GM19025 (cell line): ENCODE data around the gene FKBP1B.
"Not testable (repeated sequence)": the region's sequence is repeated elsewhere in the genome, so short reads cannot be mapped to it uniquely, and the experiment has no call there.

Source experiments
- ATAC-seq: cut with Tn5 transposase; IDR thresholded peaks from one replicate; pipeline ENCODE4 v1.9.1; 2021; ENCODE audit warnings: mild to moderate bottlenecking, low read depth, moderate library complexity; ENCODE audit not compliant: unreplicated experiment

Gene FKBP1B

DNA sequence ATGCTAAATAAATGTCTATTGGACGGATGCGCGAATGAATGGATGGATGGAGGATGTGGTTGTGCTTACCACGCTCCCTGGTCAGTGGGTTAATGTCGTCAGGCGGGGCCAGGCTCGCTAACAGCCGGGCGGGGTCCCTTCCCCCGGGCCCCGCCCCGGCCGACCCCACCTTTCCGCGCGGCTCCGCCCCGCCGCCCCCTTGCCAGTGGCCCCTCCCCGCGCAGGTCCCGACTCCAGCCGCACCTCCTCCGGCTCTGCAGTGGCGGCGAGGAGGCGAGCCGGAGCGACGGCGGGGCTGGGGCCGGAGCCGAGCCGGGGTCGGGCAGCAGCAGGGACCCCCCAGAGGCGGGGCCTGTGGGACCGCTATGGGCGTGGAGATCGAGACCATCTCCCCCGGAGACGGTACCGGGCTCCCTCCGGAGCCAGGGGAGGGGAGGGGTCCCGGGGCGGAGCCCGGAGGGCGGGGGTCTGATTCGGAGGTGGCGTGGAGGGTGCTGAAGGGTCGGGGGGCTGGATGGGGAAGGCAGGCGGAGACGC, at the start of gene FKBP1B:
TSS of gene FKBP1B (plus strand) at position 257 of the 537 bp plus-strand sequence. CDS start at position 366, 109 bp downstream.
- no peak for ATAC-seq

DNA sequence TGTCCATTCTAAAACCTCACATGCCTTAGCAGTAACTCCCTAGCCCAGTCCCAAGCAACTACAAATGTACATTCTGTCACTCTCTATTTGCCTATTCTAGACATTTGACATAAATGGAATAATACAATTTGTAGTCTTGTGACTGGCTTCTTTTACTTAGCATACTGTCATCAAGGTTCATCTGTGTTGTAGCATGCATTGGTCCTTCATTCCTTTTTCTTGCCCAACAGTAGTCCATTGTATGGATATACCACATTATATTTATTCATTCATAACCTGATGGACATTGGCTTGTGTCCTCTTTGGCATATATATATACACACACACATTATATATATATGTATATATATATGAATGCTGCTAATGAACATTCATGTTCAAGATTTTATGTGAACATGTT, 41.8 kb upstream of the FKBP1B start:
- ATAC-seq = no peak

DNA sequence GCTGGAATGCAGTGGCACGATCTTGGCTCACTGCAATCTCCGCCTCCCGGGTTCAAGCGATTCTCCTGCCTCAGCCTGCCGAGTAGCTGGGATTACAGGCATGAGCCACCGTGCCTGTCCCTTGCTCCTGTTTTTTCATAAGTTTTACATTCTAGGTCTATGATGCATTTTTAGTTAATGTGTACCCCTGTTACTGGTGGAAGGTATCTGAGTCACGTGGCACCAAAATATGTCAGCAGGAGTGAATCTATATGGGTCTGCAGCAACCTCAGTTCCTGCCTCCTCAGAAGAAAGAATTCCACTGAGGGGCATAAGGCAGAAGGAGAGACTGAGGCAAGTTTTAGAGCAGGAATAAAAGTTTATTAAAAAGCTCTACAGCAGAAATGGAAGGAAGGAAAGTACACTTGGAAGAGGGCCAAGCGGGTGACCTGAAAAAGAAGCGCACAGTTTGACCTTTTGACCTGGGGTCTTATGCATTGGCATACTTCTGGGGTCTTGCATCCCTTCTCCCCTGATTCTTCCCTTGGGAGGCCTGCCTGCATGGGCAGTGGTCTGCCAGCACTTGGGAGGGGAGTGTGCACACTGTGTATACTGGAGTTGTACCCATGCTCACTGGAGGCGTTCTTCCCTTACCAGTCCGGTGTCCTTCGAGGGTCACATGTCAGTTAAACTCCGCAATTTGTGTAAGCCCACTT, 40.7 kb upstream of the FKBP1B start:
- ATAC-seq = no peak

DNA sequence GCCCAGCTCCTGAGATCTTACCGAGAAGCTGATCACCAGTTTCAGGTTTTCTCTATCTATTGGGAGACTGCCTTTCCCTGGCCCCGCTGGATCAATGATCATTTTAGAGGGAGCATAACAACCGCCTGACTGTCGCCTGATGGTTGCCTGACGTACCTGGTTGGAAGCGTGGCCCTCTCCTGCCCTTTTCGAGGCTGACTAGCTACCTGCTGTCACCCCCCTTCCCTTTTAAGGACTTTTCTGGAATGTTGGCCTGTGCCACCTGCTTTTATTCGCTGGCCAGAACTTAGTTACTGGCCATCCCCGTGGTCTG, 40.2 kb upstream of the FKBP1B start:
- no peak for ATAC-seq

DNA sequence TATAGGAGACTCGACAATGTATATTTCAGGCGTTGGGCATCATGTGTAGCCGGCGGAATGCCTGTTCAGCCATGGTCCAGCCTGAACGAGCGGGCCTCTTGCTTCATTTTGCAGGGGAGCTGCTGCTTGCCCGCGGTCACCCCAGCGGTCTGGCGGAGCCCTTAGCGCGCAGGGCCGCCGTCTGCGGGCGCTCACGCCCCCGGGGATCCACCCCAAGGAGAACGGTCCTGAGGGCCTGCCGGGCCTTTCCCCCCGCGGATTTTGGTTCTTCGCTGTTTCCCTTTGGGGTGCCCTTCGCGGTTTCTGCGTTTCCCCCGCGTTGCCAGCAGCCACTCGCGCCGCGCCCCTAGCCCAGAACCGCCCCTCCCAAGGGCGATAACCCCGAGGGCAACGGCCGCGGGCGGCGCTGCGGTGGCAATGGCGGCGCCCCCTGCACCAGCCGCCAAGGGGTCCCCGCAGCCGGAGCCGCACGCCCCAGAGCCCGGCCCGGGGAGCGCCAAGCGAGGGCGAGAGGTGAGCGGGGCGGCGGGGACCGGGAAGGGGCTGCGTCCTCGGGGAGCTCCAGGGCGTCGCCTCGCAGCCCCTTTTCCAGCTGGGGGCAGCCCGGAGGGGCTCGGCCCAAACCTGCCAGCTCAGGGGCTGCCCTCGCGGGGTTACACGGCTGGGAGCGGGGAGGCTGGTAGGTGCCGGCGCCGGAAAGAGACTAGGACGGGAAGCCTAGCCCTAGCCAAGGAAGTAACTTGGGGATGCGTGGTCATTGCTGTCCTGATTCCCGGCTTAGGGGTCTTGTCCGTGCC, 39.7 kb upstream of the FKBP1B start, which contains the start of gene MFSD2B:
TSS of gene MFSD2B (plus strand) at position 406 of the 797 bp plus-strand sequence. CDS start at position 418, 12 bp downstream.
- ATAC-seq = no peak

DNA sequence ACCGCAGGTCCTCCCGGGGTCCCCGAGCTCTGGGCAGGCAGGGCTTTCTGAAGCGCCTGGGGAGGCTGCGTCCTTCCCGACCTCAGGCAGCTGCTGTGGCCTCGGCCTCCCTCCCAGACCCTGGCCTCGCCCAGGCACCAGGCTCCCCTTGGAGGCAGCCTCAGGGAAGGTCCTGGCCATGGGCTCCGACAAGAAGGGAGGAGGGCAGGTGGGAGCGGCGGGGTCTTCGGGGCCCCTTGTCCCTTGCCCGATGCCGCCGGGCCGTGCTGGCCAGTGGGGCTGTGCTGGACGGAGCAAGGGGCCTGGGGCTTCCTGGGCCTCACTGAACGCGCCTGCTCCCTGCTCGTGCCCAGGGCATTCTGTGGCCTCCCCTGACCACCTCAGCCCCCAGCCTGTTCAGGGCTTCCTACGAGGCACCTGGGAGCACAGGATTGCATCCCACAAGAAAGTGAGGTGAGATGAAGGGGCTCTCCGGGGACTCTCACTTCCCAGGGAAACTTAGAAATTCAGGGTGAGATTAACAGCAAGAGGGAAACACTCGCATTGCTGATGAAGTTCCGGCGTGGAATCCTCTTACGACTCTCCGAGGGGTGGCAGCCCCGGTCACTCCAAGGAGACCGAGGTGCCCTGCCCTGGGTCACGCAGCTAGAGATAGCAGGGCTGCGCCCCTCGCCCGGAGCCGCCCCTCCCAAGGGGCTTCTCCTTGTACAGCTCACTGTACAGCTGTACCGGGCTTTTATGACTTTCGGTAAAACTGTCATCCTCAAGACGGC, 38.9 kb upstream of the FKBP1B start:
- no peak for ATAC-seq

DNA sequence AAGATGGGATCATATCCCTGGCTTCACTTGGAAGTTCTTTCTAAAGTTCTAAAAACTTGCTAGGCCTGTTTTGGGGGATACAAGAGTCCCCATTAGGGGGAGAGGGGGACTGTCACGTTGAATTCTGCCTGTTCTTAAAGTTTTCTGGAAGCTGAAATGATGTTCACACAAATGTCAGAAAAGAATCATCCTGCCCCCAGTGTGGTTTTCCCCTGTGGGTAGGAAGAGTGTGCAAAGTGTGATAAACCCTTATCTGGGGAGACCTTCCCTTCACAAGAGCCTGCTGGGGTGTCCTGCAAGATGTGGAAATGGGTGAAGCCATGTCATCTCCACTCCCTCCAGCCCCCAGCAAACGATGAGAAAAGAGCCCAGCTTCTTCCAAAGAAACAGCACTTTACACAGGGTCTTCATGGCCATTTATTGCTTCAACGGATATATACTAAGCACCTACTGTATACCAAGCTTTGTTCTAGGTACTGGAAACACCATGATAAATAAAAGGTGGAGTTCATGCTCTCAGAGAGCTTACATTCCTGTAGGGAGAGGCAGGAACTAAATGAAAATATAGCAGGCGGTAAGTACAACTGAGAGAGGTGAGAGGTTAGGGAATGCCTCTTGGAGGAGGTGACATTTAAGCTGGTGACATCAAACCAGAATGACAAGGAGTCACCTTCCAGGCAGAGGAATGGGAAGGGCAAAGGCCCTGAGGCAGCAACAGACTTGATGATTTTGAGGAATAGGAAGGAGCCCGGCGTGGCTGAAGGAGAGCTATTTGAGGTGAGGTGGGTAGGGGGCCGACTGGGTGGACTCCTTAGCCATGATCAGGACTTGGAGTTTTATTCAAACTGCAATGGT, 38.1 kb upstream of the FKBP1B start:
- no peak for ATAC-seq

DNA sequence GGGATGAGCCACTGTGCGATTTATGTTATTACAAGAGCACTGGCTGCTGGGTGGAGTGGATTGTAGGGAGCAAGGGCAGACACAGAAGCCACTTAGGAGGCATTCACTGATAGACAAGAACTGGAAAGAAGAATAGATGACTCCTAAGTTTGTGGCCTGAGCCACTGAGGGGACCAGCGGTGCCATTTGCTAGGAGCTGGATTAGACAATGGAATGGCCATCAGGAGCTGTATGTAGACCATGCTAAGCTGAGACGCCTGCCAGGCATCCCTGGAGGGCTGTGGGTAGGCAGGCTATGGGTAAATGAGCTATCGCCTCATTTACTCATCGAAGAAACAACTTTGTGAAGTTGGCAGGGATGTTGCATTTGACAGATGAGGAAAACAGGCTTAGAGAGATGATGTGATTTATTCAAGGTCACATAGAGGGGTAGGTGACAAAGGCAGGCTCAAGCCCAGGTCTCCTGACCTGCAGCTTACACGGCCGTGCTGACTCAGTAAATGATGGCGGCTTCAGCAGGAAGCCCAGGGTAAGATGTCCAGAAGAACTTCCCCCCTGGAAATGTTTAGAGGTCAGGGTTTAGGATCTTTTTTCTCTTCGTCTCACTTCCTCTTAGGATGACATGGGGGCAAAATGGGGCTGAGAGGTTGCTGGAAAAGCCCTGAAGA, 36.9 kb upstream of the FKBP1B start:
- no peak for ATAC-seq

DNA sequence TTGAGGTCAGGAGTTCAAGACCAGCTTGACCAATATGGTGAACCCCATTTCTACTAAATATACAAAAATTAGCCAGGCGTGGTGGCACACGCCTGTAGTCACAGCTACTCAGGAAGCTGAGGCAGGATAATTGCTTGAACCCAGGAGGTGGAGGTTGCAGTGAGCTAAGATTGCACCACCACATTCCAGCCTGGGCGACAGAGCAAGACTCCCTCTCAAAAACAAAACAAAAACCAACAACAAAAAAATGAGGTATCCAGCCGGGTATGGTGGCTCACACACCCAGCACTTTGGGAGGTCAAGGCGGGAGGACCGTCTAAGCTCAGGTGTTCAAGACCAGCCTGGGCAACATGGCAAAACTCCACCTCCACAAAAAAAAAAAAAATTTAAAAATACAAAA, 34.6 kb upstream of the FKBP1B start:
- not testable (repeated sequence) for ATAC-seq

DNA sequence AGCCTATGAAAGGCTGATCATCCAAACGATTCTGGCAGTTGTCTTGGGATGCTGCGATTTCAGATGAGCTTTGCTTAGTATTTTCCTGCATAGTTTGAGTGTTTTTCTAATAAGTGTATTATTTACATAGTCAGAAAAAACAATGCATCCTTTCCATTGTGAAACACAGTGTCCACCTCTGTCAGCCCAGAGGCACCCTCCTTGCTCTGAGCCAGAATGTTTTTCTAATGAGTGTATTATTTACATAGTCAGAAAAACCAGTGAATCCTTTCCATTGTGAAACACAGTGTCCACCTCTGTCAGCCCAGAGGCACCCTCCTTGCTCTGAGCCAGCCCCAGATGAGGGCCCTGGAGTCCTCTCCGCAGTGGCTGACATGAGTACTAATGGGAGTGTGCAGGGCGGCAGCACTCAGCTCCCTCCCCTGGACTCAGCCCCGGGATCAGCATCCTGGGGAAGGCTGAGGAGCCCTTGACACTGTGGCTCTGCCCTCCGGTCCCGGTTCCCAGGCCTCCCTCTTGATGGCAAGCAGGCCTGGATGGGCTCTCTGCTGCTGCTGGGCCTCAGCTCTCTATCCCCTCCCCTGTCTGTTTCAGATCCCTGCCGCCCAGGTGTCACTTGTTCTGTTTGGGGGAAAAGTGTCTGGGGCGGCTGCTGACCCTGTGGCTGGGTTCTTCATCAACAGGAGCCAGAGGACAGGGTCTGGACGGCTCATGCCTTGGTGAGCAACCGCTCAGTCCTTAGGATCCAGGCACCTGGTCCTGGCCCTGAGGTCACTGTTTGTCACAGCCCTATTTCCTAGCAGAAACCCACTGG, 33.8 kb upstream of the FKBP1B start:
- no peak for ATAC-seq

DNA sequence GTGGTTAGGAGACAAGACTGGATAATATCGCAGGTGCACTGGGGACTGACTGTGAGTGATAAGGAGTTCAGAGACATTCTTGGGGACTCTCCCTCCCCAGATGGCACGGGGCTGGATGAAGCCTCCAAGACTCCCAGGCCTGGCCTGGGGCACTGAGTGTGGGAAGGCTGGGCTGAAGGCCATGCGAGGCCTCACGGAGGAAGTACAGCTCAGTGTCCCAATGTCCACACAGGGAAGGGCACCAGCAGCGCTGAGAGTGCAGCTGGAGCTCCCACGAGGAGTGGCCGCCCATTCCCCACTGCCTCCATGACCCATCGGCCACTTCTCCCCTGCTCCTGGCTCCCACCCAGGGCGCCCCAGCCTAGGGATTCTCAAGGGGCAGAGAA, 33.2 kb upstream of the FKBP1B start:
- no peak for ATAC-seq

DNA sequence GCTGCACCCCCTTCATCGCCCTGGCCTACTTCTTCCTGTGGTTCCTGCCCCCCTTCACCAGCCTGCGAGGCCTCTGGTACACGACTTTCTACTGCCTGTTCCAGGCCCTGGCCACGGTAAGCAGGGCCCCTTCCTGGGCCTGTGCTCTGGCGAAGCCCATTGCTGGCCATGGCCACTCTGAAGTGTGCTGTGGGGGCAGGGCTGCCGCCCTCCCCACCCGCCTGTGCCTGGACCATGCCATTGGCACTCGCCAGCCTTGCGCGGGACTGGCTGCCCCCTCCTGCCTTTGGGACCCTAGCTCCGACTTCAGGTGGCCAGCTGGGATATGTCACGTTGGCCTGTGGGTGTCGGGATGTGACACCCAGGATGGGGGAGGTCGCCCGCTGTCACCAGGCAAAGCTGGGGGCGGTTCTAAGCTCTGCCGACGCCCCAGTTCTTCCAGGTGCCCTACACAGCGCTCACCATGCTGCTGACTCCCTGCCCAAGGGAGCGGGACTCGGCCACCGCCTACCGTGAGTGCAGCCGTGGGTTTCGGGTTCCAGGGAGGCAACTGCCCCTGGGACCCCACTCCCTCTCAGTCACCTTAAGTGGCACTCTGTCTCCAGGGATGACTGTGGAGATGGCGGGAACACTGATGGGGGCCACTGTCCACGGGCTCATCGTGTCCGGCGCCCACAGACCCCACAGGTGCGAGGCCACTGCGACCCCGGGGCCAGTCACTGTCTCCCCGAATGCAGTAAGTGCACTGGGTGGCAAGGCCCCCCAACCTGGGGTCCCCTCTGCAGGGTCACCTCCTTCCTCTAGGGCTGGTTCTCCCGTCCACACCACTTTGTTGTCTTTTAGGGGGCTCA, 32.5 kb upstream of the FKBP1B start:
- ATAC-seq = no peak

DNA sequence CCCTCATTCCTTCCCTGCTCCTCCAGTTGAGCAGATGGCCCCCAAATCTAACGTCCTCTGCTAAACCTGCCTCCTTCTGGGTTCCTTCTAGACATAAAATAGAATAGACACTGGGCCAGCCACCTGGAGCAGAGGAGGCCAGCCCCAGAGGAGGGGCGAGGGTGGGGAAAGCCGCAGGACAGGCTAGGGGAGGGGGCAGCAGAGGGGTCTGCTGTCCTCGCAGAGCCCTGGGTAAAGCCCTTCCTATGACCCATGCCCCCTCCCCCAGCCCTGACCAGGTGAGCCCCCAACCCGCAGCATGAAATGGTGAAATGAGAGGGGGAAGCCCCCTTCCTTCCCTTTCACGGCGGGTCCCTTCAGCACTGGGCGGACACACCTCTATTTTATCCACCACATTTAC, 31.8 kb upstream of the FKBP1B start:
- ATAC-seq = no peak

DNA sequence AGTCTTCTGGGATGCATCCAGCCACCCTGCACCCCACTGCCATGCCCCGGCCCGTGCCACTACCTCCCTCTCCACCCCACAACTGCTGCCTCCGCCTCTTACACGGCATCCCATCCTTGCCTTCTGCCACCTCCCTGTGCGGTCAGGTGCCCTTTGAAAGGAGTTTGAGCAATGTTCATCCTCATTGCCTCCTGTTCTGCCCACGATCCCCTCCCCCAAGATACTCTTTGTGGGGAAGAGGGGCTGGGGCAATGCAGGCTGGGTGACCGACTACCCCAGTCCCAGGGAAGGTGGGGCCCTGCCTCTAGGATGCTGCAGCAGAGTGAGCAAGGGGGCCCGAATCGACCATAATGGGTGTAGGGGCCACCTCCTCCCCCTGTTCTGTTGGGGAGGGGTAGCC, 31.3 kb upstream of the FKBP1B start:
- no peak for ATAC-seq

DNA sequence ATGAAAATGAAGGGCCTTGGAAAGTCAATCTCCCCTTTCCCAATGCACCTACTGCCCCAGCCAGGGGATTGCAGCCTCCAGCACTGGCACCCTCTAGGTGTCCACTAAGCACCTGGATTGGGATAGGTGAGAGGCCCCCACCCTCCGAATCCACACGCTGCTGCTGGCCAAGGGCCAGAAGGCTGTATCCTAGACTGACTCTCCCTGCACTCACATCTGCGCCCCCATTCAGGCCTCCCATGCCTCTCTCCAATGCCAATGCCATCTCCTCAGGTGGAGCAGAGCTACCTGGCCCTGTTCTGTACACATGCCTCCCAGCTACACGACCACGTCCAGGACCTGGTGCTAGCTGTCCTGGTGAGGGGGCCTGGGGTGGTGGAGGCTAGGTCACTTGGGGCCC, 29.8 kb upstream of the FKBP1B start:
- no peak for ATAC-seq

DNA sequence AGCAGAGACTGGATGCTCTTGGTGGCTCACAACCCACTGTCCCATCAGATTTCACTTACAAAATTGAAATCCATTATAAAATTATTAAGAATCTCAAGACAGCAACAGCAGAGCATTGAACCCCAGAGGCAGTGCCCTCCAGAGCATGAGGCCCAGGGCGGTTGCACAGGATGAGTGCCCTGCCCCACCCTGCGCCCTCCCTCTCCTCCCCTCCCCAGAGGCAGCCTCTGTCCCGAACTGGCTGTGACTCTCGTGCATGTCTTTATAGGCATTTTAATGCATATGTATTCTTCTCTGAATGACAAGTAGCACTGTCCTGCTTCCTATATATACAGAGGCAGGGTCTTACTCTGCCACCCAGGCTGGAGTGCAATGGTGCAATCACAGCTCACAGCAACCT, 29.3 kb upstream of the FKBP1B start:
- no peak for ATAC-seq

DNA sequence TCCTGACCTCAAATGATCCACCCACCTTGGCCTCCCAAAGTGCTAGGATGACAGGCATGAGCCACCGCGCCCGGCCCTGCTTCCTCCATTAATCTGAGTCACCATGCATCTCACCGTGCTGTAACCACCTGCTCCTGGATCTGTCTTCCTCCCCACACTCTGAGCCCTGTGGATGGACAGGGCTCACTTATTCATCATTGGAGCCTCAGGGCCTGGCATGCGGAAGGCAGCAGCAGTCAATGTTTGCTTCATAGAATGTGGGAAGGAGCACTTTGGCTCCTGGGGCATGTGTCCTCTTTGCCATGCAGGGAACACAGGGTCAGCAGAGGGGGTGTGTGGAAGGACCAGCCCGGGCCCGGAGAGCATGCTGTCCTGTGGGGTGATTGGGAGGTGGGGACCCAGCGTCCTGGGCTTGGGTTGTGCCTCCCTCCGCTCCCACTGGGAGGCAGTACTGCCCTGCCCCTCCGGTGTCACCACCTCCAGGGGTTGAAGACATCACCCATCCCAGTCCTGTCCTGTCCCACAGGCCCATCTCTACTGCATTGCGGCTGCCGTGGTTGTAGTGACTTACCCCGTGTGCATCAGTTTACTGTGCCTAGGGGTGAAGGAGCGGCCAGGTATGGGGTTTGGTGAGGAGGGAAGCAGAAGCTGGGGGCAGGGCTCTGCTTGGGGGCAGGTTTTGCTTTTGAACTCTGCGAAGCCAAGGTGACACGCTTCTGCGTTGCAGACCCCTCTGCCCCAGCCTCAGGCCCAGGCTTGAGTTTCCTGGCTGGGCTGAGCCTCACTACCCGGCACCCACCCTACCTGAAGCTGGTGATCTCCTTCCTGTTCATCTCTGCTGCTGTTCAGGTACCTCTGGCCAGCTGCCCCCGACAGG, 28.2 kb upstream of the FKBP1B start:
- no peak for ATAC-seq
